GM12872 (cell line): ENCODE data around the gene KCNQ1.

ENCODE experiments used
- TF ChIP-seq, protein P1 (sequence below): IDR thresholded peaks from 3 replicates; pipeline ENCODE4 v1.5.1; 2011; ENCODE audit warnings: low read depth, mild to moderate bottlenecking, low read length, moderate library complexity; ENCODE audit not compliant: insufficient read depth

Gene KCNQ1

DNA sequence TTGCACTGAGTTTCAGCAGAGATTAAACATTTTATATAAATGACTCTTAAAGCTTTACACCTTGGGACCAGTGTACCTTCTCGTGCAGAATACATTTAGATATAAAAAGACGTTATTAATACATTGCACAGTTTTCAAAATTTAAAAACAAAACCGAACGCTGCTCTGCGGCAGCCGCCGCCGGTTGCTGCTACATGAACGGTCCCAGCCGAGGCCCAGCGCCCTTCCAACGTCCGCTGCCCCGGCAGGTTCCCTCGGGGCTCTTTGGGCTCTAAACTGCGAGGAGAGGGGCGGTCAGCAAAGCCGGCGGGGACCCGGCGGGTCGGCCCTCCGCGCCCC is 438.8 kb downstream of the KCNQ1 start:
- TF ChIP-seq, protein P1, sequence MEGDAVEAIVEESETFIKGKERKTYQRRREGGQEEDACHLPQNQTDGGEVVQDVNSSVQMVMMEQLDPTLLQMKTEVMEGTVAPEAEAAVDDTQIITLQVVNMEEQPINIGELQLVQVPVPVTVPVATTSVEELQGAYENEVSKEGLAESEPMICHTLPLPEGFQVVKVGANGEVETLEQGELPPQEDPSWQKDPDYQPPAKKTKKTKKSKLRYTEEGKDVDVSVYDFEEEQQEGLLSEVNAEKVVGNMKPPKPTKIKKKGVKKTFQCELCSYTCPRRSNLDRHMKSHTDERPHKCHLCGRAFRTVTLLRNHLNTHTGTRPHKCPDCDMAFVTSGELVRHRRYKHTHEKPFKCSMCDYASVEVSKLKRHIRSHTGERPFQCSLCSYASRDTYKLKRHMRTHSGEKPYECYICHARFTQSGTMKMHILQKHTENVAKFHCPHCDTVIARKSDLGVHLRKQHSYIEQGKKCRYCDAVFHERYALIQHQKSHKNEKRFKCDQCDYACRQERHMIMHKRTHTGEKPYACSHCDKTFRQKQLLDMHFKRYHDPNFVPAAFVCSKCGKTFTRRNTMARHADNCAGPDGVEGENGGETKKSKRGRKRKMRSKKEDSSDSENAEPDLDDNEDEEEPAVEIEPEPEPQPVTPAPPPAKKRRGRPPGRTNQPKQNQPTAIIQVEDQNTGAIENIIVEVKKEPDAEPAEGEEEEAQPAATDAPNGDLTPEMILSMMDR, result no peak

DNA sequence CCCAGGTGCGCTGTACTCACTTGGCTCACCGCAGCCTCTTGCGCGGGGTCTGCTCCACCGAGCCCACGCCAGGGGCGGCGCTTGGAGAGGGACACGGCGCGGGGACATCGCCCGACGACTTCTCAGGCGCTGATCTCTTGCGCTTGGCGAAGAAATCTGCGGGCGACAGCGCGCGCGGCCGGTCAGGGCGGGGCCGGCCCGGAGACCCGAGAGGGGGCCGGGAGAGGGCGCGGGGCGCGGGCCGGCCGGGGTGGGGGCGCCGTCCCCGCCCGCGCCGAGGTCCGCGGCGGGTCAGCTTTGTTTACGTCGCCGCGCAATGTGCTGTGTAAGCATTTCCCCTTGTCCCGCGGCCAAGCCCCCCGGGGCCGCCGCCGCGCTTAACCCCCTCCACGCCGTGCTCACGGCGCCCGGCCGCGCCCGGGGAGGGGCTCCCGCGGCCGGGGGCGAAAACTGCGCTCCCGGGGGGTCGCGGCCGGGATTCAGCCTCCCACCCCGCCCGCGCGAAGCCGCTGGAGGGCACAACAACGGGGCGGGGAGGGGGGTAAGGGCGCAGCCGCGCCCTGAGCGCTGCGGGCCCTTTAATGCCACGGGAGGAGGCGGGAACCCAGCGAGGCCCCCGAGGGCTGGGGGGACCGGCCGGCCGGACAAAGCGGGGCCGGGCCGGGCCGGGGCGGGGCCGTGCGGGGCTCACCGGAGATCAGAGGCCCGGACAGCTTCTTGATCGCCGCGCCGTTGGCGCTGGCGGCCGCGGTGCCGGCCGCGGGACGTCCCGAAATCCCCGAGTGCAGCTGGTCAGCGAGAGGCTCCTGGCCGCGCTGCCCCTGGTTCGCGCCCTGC is 439.4 kb downstream of the KCNQ1 start:
- TF ChIP-seq, protein P1, result no peak

DNA sequence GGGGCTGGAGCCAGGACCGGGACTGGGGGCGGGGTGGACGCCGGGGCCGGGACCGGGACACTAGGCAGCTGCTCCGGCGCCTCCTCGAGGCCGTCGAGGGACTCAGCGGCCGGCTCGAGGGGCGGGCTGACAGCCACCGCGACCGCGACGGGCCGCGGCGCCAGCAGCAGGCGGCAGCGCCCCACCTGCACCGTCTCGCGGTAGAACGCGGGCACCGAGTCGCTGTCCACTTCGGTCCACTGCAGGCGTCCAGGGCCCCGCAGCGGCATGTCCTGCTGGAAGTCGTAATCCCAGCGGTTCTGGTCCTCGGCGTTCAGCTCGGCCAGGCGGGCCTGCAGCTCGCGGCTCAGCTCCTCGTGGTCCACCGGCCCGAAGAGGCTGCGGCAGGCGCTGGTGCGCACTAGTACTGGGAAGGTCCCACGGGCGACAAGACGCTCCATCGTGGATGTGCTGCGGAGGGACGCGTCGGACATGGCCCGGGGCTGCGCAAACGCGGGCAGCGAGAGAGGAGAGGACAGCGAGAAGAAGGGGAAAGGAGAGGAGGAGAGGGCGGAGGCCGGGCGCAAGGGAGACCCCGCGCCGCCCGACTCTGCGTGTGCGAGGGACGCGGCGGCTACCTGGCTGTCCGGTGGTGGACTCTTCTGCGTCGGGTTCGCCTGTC is 440.3 kb downstream of the KCNQ1 start:
- TF ChIP-seq, protein P1, result no peak

DNA sequence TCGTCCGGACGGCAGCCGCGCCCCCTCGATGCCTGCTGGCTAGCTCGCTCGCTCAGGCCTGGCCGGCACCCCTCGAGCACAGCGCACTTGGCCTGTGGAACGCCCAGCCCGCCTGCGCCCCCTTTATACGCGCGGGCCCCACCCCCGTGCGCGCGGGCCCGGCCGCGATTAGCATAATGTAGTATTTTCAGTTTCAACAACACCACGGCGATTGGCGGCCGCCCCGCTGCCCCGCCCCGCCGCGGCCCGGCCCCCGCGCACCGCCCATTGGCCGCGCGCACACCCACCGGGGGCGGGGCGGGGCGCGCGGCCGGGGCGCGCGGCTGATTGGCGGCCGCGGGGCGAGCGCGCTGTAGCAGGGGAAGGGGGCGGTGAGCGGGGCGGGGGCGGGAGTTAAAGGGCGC is 440.9 kb downstream of the KCNQ1 start, which contains the start of gene CDKN1C:
Gene CDKN1C (minus strand): TSS at position 98 of the 404 bp plus-strand sequence. CDS start 319 bp downstream, outside the sequence.
- TF ChIP-seq, protein P1, result no peak

DNA sequence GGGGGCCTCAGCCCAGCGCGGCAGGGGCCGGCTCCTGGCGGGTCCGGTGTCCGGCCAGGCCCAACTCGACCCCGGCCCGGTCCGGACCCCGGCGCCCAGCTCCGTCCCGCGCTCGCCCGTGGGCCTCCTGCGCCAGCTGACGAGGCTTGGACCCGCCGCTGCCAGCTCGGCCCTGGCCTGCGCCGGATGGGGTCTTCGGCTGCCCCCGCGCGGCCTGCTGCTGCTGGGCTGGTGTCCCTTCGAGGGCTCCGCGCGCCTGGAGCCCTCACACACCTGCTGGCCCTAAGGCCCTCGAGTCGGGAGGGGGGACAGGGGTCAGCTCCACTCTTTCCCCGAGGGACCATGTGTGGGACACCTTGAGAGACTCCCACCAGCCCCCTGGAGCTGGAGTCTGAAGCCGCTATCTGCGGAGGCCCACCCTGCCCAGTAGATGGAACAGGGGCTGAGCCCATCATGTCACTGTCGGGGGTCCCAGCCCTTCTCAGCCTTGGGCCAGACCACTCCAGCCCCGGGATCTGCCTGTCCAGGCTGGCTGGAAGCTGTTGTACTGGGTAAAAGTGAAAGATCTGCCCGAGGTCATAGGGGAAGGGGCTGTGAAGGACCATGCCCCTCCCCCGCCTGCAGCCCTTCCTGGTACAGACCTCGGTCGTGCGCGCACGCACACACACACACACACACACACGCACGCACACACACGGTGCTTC is 441.5 kb downstream of the KCNQ1 start:
- TF ChIP-seq, protein P1, result no peak

DNA sequence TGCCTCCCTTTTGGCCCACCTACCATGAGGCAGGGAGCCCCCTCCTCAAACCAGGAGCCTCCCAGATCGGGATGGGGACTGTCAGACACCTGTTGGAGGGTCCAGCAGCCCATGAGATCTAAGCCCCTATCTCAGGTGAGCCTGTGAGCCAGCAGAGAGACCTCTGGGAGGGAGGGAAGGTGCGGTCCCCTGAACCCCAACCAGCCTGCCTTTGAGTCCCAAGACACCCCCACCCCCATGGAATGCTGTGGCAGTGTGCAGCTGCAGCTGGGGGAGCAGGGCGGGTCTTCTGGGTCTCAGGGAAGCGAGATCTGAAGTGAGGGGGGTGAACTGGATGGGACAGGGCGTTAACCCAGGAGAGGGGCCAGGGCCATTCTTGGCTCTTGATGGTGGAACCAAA is 442.1 kb downstream of the KCNQ1 start:
- TF ChIP-seq, protein P1, result no peak

DNA sequence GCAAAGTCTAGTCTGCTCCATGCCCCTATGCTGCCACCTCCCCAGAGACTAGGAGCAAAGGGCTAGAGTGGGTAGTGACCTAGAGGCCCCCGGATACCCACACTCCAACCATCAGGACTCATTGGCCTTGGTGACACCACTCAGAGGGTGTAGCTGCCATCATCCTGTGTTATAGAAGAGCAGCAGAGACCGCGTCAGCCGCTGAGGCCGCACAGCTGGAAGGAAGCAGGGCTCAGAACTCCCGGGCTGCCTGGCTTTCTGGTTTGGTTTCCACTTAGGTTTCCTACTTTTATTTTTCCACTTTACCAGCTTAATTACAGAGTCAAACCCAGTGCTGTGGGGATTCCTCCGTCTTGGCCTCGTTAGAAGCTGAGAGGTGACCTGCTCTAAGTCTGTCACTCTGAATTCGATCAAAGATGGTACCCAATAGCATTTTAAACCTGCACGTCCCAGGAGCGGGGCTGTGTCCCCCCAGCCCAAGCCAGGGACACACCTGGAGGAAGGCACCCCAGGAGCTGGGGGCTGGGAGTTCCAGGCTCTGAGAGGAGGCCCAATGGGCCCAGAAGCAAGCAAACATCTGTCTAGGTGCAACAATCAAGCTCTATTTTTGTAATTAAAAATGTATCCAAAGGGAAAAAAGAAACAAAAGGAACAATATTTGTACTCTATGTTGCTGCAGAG is 442.8 kb downstream of the KCNQ1 start:
- TF ChIP-seq, protein P1, result no peak
